DND-41 (cell line): ENCODE data around the gene TBC1D22A.

Experiments used
- EZH2 ChIP-seq: IDR thresholded peaks from 3 replicates; pipeline ENCODE4 v1.6.1; 2012; ENCODE audit warnings: borderline replicate concordance, low read depth, mild to moderate bottlenecking, moderate library complexity, low read length, inconsistent platforms; ENCODE audit not compliant: severe bottlenecking
- TF ChIP-seq, protein P1 (sequence below): IDR thresholded peaks from 2 replicates; pipeline ENCODE4 v1.5.1; 2012; ENCODE audit warnings: borderline replicate concordance, low read length, moderate library complexity, mild to moderate bottlenecking; ENCODE audit not compliant: poor library complexity, severe bottlenecking; ENCODE audit errors: extremely low read depth

GRCh38 chr22:47169801-47170140, 407.3 kb downstream of the TBC1D22A start:
- TF ChIP-seq, protein P1, sequence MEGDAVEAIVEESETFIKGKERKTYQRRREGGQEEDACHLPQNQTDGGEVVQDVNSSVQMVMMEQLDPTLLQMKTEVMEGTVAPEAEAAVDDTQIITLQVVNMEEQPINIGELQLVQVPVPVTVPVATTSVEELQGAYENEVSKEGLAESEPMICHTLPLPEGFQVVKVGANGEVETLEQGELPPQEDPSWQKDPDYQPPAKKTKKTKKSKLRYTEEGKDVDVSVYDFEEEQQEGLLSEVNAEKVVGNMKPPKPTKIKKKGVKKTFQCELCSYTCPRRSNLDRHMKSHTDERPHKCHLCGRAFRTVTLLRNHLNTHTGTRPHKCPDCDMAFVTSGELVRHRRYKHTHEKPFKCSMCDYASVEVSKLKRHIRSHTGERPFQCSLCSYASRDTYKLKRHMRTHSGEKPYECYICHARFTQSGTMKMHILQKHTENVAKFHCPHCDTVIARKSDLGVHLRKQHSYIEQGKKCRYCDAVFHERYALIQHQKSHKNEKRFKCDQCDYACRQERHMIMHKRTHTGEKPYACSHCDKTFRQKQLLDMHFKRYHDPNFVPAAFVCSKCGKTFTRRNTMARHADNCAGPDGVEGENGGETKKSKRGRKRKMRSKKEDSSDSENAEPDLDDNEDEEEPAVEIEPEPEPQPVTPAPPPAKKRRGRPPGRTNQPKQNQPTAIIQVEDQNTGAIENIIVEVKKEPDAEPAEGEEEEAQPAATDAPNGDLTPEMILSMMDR, result no peak
- TF ChIP-seq EZH2, result no peak
